Activated effector memory CD4-positive, alpha-beta T cell treated with Interleukin-2 at 50 U/mL for 16 hours (primary cell): ENCODE results near the gene RBM20.
"Not testable (repeated sequence)": the region's sequence is repeated elsewhere in the genome, so short reads cannot be mapped to it uniquely, and the experiment has no call there.

Source experiments
- DNase-seq: peaks from one replicate; pipeline ENCODE4 v3.0.0-alpha.2; 2020

The RBM20 gene

DNA sequence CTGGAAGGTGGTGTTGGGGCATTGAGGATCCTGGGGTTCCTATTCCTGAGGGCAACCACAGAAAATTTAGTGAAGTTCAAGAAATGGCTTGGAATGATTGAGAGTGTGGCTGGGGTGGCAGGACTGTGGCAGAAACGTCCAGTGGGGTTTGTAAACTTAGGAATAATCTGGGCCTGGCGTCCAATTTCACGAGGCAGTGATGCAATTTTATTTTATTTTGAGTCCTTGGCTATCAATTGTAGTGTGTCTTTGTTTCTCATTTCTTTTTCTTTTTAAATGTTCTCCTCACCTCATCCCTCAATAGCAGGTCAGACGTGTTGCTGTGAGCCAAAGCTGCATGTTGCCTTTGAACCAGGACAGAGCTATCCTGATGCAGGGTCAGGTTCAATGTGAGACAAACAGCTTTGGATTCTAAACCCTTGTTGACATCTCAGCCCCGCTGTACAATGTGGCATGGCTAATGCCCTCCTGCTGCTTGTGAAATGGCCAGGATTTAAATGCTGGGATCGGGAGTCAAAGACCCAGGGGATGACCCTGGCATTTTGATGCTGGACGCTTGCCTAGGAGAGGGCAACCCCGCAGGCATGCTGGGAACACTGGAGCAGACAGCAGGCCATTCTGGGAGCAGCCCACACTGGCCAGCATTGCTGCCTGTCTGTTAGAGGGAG lies 64.8 kb downstream of the RBM20 start:
- no peak for DNase-seq

DNA sequence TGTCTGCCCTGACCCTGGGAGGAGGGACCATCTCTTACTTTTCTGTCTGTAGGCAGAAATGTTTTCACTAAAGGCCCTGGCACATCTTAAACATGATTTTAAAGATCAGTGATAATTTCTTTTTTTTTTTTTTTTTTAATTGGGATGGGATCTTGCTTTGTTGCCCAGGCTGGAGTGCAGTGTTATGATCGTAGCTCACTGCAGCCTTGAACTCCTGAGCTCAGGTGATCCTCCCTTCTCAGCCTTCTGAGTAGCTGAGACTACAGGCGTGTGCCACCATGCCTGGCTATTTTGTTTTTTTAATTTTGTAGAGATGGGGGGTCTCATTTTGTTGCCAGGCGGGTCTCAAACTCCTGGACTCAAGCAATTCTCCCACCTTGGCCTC lies 65.3 kb downstream of the RBM20 start:
- no peak for DNase-seq

DNA sequence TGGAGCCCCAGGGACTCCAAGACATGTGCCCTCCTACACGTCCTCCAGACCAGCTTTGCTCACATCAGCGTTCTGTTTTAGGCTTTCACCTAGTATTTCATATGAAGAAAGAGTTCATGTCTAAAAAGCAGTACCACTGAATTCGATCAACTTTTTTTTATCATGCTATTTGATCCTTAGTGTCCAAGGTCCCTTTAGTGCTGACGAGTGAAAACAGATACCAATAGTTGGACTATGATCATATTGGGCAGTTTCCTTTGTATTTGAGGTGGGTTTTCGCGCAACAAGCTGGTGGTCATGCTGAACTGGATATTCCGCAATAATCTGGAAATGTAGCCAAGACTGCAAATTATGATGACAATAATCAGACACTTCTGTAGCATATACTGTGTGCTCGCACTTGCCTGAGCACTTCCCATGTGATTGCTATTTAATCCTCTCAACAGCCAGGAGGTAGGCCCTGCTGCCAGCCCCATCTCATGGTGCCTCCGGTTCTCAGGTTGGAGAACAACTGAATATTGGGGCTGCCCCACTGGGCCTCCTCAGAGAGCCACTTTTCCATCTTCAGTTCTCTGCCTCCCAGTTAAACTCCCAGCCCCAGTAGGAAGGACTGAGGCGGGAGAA lies 65.9 kb downstream of the RBM20 start:
- no peak for DNase-seq

DNA sequence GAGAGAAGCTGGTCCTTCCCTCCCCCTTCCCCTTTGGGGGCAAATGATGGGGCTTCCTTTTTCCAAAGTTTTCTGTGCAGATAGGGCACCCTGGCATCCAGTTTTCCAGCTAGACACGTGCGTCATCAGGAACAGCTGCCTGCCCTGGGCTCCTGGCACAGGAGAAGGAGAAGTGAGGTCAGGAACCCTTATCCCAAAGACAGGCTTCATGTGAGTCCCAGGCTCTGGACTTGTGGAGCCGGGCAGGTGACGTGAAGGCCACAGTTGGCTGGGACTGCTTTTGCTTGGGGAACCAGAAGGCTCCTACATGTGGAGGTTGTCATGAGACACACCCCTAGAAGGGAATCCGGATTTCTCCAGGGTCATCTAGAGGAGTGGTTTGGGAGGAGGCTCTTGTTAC lies 66.5 kb downstream of the RBM20 start:
- DNase-seq: no peak

DNA sequence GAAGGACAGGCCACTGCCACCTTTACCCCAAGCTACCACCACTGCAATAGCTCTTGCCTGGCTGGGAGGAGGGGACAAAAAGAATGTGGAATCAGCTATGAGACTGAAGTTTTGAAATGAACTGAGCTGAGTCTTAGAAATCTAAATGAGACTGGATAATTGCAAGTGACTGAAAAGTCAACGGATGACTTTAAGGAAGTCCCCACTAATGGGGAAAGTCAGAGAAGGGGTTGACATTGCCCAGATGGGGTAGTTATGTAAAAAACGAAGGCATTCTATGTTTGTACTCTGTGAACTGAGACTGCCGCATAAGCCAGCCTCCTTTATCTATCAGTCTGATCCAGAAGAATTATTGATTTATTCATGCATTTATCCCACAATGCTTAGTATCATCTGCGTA lies 67.2 kb downstream of the RBM20 start:
- no peak for DNase-seq

DNA sequence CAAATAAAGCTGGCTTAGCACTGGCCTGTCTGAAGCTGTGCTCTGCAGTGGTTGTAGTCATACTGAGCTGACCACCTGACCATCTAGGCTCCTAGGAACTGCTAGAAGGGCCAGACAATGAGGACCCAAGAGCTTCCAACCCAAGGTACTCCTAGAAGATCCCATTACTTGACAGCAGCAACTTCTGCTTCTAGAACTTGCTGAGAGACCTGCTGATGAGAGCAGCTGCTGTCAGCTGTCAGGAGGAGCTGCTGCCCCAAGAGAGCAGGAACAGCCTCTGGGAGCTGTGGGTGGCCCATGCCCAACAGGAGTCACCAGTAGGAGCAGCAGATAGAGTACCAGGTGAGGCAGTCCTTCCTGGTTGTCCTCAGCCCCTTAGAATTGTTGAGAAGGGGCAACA lies 70.2 kb downstream of the RBM20 start:
- DNase-seq: no peak

DNA sequence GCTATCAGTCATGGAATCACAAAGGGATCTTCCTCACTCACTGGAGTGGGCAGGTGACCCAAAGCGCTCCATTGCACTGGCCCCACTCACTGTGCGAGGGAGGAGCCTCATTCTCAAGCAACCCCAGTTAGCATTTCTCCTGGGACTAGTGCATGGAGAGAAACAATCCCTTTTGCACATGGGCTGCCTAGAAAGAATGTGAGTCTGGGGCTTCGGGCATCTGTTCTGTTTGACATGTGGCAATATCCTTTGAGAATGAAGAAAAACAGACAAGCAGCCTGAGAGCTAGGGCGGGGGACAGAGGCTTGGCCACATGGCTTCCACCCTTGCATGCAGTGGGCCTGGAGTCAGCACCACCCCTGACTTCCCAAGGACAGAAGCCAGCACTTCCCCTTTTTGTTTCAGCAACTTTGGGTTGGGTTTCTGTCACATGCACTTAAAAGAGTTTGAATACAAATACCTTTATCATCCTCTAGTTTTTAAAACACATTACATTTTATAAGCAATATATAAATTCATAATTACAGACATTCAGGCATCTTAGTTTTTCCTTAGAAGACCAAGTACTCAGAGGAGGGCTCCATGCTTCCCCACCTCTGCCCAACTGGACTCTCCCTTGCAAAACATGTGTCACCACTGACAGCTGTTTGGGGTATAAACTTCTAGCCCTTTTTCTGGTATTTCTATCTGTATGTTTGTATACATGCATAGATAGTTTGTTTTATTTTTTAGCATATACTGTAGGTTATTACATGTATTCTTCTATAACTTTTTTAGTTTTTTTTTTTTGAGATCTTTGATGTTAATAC lies 73.8 kb downstream of the RBM20 start:
- no peak for DNase-seq

DNA sequence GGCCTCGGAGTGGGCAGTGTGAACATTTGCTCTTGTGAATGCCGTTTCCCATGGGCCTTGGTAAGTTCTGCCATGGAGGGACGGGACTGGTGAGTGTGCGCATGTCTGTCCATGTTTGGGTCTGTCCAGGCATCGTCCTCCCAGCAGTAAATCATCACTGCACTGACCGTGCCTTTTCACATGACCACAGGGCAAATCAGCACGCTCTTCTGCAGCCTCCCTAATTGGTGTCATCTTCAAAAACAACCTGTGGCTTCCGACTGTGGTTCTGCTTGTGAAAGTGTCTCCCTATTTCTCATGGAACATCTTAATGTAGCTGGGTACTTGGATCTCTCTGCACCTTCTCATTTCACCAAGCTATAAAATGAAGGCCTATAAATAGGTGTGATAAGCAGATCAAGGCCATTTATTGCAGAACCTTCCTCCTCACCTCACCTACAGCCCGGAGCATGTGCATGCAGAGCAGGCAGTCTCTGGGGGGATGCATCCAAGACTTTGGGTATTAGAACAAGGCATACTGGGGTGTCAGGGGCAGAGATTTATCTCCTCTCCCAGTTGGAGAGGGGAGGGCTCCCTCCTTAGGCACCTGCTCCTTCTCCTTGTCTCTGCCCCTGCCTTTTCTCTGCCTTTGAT lies 77.4 kb downstream of the RBM20 start:
- DNase-seq: no peak

DNA sequence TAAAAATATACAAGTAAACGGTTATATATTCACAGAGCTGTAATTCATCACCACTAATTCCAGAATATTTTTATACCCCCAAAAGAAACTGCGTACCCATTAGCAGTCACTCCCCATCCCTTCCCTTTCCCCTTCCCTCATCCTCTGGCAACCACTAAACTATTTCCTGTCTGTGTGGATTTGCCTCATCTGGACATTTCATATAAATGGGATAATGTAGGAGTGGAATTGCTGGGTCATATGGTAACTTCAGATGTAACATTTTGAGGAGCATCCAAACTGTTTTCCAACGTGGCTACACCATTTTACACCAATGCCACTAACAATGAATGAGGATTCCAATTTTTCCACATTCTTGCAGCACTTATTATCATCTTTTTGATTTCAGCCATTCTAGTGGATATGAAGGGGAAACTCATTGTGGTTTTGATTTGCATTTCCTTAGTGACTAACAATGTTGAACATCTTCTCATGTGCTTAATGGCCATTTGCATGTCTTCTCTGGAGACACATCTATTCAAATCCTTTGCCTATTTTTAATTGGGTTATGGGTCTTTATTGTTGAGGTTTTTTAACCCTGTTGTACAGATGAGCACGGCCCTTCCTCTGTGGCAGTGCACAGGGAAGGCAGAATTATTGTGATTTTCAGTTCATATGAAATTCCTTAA lies 79.2 kb downstream of the RBM20 start:
- DNase-seq: no peak

DNA sequence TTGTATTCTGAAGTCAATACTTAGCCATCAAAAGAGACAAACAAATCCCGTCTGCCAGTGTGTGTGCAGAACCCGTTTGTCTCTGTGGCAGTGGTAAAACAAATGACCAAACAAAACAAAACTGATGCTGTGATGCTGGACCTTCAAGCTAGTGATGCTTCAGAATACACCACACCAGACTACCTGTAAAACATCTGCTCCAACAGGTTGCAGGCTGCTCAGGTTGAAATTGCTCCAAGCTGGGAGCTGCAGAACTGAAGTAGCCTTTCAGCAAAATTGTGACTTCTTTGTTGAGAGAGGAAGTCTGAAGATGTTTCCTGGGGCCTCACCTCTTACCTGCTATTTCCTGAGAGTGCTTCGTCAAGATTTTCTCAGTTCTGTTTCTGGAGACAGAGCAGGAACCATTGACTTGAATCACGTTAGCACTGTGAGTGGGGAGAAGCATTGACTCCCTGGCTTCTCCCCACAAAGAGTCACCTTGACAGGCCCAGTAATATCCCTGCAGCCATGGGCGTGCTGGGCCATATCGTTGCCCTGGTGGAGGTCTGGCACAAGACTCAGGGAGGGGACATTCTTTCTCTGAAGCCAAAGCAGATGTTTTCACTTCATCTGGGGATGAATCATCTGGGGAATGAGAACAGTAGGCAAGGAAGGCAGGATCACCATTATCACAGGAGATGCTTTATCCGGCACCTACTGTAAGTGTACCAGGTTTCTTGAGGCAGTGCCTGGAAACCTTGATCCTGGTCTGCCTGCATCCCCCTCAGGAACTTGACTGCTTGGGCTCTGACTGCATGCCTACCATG lies 80.2 kb downstream of the RBM20 start:
- no peak for DNase-seq

DNA sequence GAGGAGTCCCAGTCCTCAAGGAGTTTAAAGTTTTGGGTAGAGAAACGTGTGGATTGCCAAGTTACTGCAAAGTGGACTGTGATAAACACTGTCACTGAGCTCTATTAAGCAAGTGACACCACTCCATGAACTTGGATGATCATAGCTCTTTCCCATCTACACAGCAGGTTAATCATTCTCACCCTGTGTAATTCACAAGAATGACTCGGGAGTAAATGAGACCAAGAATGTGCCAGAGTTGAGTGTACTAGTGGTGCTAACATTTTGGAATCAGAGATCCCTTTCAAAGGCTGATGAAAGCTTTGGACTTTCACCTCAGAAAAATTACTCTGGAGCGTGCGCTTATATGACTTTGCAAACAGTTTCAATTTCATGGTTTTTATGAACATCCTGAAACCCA lies 80.8 kb downstream of the RBM20 start:
- no peak for DNase-seq

DNA sequence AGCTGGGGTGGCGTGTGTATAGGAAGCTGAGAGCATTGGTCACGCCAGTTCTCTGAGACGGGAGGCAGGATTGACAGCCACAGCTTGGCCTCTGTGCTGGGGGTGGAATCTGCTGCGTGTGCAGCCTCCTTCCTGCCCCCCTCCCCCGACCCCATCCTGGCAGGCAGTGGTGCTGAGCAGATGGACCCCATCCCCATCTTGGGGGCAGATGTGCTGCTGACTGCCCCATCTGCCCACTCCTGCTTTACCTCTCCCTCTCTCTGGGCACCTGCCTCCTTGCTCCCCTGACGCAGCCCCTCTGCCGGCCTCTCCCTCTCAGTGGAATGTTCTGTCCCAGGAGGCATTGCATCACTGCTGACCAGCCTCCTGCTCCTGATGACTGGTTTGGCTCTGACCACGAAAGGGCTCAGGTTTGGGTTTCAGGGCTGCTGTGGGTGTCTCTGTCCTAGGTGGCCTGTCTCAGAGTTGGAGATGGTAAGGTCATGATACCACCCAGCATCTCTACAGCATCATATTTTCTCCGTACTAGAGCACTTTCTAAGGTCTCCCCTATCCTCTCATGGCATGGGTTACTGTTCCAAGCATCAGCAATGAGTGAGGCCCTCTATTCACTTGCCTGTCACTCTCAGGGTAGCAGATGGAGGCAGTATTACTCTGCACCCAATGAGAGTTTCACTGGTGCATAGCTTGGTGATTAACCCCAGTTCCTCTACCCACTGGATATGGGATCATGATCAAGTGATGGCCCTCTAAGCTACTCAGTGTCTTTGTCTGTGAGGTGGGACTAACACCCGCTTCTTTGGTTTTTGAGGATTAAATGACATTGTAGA lies 81.9 kb downstream of the RBM20 start:
- DNase-seq: no peak

DNA sequence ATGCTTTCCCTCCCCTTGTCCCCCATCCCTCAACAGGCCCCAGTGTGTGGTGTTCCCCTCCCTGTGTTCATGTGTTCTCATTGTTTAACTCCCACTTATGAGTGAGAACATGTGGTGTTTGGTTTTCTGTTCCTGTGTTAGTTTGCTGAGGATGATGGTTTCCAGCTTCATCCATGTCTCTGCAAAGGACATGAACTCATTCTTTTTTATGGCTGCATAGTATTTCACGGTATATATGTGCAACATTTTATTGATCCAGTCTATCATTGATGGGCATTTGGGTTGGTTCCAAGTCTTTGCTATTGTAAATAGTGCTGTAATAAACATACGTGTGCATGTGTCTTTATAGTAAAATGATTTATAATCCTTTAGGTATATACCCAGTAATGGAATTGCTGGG lies 83.6 kb downstream of the RBM20 start:
- not testable (repeated sequence) for DNase-seq

DNA sequence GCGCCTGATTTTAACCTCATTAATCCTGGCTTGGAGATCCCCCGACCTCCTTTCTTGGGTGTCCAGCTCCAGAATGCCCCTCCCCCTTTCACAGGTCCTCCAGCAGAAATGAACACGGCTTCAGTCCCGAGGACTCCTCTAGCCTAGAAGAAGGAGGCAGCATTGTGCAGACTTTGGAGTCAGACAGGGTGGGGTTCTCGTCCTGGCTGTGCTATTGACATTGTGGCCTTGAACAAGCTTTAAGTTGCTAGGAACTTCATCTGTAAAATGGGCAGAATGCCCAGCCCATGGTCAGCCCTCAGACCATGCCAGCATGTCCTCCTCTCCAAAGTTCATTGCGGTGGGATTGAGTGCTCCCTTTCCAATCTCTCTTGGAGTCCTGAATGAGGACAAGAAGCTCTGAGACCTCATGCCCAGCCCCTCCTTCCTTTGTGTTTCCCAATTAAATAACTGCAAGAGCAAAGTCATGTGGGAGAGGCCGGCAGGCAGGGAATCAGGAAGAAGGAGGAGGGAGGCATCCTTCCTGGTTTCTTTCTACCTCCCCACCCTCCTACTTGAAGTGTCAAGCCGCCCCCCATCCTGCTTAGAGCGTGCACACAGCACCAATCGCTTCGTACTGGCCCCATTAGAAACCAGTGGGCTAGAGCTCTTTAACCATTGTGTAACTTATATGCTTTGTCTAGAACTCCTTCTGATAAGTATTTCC lies 86.4 kb downstream of the RBM20 start:
- DNase-seq: no peak

DNA sequence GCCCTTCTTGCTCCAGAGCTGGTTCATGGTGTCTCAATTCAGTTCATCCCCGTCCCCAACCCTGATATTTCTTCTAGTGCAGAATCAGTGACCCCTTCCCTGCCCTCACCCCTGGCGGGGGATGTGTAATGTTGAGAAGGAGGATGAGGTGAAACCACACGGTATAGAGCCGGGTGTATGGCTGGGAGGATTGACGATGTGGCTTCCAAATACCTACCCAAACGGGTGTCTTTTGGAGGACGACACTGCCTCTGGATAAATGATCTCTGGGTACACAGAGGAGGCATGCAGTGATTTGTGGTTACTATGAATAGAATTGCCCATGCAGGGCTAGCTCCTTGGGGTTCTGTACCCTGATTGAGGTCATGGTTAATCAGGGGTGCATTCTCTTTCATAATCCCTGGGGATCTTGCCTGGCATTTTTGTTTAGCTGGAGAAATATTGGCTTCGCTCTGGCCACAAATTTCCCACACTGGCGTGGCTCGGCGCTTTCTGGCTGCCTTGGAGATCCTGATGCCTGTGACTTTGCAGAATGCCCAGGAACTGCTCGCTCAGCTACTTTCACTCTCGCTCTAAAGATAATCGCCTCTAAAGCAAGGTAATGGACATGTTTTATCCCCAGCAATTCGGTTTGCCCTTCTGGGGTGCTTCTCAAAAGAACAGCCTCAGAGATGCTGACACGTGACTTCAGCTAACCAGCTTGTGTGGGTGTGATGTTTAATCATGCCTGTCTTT lies 89.2 kb downstream of the RBM20 start:
- no peak for DNase-seq

DNA sequence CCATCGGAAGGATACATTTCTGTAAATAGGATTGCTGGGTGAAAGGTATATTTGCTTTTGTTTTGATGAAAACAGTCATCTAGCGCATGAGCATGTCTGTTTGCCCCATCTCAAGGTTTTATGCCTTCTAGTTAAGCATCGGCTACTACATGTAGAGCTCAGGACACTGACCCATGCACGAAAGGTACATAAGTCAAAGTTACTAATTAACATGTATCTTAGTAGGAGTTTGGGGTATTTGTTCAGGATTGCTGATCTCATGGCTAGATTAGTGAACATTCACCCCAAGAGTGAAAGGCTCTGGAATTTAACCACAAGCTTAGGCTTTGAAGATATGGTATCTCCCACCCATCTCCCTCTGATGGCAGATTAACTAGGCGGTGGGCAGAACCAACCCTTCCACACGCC lies 91.5 kb downstream of the RBM20 start:
- DNase-seq: no peak

DNA sequence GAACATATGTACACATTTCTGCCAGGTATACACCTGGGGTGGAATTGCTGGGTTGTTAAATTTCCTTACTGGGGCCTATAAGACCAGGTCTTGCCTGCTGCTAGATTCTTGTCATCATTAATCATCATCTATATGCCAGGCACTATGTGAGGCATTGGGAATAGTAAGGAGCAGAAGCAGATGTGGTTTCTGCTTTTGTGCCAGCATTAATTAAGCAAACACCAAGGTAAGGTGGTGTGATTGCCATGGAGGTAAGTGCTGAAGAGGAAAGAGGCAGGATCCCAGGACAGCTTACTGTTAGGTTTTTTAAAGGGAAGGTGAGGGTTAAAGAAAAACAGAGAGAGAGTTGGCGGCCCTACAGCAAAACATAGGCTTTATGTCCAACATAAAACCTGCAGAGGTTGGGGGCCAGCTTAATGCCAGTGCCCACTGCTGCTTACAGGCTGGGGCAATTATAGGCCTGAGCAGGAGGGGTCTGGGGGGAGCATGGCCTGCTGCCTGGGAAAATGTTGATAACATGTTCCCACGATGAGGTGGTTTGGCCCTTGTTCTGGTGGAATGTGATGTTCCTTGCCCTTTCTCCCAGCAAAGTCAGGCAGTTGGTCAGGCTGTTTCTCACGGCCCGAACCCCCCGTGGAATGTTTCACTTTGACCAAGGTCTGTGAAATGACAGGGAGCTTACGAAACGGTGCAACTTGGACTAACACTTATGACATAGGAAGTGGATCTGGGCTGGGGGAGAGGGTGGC lies 93.9 kb downstream of the RBM20 start:
- DNase-seq: no peak

DNA sequence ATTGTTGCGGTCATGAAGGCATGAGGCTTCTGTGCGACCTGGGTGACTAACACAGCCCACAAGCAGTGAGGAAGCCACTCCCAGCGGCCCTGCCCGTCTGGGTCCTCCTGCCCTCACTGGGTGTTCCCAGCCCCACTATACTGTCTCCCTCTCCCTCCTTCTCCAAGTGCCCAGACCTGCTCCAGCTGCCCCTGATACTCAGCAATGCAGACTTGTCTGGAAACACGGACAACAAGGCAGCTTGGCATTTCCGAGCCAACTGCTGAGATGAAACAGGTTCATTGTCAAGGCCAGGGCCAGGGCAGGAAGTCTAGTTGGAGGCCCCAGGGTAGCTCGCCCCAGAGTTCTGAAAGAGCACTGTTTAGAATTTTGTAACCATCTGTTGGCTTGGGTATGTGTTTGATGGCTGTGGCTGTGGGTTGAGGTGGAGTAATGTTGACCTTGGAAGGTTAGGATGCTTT lies 95.7 kb downstream of the RBM20 start:
- DNase-seq: peak; percentile 18

DNA sequence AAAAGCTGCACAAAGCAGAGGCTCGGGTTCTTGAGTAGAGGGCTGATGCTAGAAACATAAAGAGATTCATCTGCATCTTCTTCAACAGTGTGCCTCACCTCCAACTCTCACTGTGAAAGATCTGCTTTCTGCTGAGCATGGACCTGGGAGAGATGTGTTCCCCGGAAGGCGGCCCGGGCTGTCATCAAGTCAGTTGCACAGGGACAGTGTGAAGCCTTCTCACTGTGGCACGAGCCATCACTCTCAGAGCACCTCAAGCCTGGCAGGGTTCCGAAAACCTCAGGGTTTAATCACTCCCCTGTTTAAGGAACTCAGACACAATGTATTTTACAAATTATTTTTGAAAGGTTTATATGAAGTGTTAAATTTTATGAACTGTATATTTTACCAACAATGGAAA lies 98.7 kb downstream of the RBM20 start:
- no peak for DNase-seq
